HG03521 (cell line): ENCODE results near the gene PDE7B.

Experiments
- ATAC-seq: cut with Tn5 transposase; IDR thresholded peaks from one replicate; pipeline ENCODE4 v1.9.1; 2021; ENCODE audit warnings: mild to moderate bottlenecking, moderate library complexity; ENCODE audit not compliant: unreplicated experiment

Gene PDE7B

GRCh38 chr6:135983093-135983492 lies 131.6 kb downstream of the PDE7B start:
- ATAC-seq, result no peak

- ATAC-seq, result no peak
These were observed 132.3 kb downstream of the PDE7B start for GRCh38 chr6:135983718-135984343.

- no peak for ATAC-seq
These were observed 134.0 kb downstream of the PDE7B start for GRCh38 chr6:135985471-135985870.

- no peak for ATAC-seq
These were observed 135.7 kb downstream of the PDE7B start for GRCh38 chr6:135987226-135987625.

GRCh38 chr6:135990439-135990838 lies 138.9 kb downstream of the PDE7B start:
- no peak for ATAC-seq

- no peak for ATAC-seq
These were observed 139.5 kb downstream of the PDE7B start for GRCh38 chr6:135990855-135991464.

- no peak for ATAC-seq
These were observed 141.2 kb downstream of the PDE7B start for GRCh38 chr6:135992739-135993138.

GRCh38 chr6:135993361-135993760 lies 141.9 kb downstream of the PDE7B start:
- ATAC-seq, result no peak

GRCh38 chr6:135994857-135995544 lies 143.5 kb downstream of the PDE7B start:
- ATAC-seq, result no peak

- no peak for ATAC-seq
These were observed 144.0 kb downstream of the PDE7B start for GRCh38 chr6:135995545-135995898.

GRCh38 chr6:135996668-135997067 lies 145.2 kb downstream of the PDE7B start:
- no peak for ATAC-seq

GRCh38 chr6:135999393-135999792 lies 147.9 kb downstream of the PDE7B start:
- ATAC-seq, result no peak

- no peak for ATAC-seq
These were observed 155.8 kb downstream of the PDE7B start for GRCh38 chr6:136007345-136007744.

GRCh38 chr6:136011475-136011874 lies 160.0 kb downstream of the PDE7B start:
- no peak for ATAC-seq

- ATAC-seq, result no peak
These were observed 160.8 kb downstream of the PDE7B start for GRCh38 chr6:136012198-136012887.

GRCh38 chr6:136012943-136013342 lies 161.4 kb downstream of the PDE7B start:
- no peak for ATAC-seq

- no peak for ATAC-seq
These were observed 163.2 kb downstream of the PDE7B start for GRCh38 chr6:136014454-136015437.

GRCh38 chr6:136015531-136015930 lies 164.0 kb downstream of the PDE7B start:
- ATAC-seq, result no peak

GRCh38 chr6:136016228-136017225 lies 165.0 kb downstream of the PDE7B start:
- no peak for ATAC-seq
